OCI-LY3 (cell line): ENCODE data around the gene ELMO1.

Experiments used
- EZH2phosphoT487 ChIP-seq: fragments of 200-600 bp; shearing (Covaris generic); IDR thresholded peaks from 2 replicates; pipeline ENCODE4 v1.6.1; 2018; ENCODE audit warnings: antibody characterized with exemption, mixed run types, low read depth
- TF ChIP-seq, protein P1 (sequence below): fragments of 200-600, 300-600 bp; sonication (generic); IDR thresholded peaks from 2 replicates; pipeline ENCODE4 v1.5.1; 2014; ENCODE audit warnings: antibody characterized with exemption, low read length, low read depth

DNA sequence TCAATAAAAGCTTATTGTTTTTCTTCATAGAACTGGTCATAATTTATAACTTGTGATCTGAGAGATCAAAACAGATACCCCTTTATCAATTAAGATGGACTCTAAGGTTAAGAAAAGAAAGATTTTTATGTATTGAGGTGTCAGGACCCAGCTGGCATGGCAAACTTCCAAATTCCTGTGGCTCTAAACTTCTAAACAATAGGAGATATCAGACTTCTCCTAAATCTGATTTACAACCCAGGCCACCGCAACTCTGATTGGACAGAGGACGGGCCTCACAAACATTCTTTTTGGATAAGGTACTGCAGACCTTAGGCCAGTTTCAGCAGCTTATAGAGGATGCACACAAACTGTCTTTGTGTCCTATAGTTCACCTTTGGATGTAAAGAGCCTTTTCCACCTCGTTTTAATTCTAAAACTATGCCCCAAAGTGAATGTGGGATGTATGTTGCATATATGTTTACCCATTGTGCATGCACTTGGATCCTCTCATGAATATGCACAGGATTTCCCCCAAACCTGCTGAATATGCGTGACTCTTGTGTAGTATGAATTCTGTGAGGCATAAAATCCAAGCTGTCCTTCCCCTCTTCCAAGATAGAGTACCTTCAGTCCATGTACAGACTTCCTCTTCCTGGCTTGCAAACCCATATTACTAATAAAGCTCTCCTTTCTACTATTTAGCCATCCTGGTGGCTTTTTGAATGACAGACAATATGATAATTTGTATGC, 69.0 kb downstream of the ELMO1 start:
- TF ChIP-seq, protein P1, sequence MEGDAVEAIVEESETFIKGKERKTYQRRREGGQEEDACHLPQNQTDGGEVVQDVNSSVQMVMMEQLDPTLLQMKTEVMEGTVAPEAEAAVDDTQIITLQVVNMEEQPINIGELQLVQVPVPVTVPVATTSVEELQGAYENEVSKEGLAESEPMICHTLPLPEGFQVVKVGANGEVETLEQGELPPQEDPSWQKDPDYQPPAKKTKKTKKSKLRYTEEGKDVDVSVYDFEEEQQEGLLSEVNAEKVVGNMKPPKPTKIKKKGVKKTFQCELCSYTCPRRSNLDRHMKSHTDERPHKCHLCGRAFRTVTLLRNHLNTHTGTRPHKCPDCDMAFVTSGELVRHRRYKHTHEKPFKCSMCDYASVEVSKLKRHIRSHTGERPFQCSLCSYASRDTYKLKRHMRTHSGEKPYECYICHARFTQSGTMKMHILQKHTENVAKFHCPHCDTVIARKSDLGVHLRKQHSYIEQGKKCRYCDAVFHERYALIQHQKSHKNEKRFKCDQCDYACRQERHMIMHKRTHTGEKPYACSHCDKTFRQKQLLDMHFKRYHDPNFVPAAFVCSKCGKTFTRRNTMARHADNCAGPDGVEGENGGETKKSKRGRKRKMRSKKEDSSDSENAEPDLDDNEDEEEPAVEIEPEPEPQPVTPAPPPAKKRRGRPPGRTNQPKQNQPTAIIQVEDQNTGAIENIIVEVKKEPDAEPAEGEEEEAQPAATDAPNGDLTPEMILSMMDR: no peak
- TF ChIP-seq EZH2phosphoT487: no peak
